HG03354 (cell line): ENCODE data around the gene GRID1.
"Not testable (repeated sequence)": the region's sequence is repeated elsewhere in the genome, so short reads cannot be mapped to it uniquely, and the experiment has no call there.

Experiments
- ATAC-seq: cut with Tn5 transposase; IDR thresholded peaks from one replicate; pipeline ENCODE4 v1.9.1; 2021; ENCODE audit warnings: mild to moderate bottlenecking; ENCODE audit not compliant: unreplicated experiment, poor library complexity, severe bottlenecking

The GRID1 gene

DNA sequence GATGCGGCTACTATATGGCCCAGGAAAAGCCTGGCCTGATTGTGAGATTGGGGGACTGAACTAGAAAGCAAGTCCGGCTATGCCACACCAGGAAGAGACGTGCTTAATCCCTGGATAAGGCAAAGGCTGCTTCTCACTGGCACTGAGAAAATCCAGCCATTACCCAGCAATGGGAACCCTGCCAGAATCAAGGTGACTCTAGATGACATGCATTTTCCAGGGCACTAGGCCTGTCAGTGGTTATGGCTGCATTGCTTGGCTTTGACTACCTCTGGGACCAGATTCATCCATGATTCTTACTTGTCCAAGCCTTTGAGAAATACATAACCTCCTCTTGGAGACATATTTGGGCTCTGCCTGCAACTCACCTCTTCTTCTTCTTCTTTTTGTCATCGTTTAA is 317.2 kb downstream of the GRID1 start:
- ATAC-seq = no peak

DNA sequence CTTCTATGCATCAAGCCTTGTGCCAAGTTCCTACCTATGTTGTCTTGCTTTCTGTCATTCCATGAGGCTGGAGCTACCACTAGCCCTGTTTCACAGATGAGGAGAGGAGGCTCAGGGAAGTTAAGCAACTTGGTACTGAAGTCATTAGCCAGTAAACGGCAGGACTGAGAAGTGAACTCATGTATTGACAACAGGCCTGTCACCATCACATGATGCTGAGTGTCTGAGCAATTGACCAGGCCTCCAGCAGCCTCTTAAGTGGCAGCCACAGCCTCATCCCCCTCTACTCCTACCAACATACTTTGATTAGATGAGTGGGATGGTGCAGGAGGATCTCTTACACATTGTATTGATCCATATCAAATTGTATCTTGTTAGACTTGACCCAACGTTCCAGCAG is 317.6 kb downstream of the GRID1 start:
- no peak for ATAC-seq

DNA sequence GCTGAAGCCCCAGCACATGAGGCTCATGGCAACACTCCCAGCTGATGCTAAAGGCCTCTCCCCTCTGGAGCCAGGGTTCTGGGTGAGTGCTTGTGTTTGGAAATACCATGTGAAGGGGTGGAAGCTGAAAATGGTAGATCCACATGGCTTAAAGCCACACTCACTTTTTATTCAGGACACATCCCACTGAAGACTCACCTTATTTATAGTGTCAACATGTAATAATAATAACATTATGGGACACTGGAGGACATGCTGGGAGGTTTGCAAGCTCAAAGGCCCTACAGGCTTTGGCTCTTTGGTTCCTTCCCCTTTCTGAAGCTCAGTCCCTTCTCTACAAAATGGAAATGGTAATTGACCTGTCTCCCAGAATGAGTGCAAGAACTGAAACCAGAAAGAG is 318.0 kb downstream of the GRID1 start:
- ATAC-seq = no peak

DNA sequence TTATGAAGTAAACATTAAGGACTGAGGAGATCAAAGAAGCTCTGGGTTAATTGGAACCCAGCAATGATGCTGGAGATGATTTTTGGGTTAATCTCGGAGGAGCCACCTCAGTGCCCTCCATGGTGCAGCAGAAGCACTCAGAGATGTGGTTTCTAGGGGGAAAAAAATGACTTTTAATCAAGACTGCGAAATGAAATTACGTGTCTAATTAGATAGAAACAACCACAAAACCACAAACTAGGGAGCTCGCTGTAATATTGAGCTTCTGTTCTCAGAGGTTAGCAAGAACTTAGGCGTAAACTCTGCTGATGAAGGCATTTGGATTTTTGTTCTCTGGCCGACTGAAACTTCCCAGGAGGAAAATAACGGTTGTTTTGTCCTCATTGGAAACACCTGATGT is 319.0 kb downstream of the GRID1 start:
- no peak for ATAC-seq

DNA sequence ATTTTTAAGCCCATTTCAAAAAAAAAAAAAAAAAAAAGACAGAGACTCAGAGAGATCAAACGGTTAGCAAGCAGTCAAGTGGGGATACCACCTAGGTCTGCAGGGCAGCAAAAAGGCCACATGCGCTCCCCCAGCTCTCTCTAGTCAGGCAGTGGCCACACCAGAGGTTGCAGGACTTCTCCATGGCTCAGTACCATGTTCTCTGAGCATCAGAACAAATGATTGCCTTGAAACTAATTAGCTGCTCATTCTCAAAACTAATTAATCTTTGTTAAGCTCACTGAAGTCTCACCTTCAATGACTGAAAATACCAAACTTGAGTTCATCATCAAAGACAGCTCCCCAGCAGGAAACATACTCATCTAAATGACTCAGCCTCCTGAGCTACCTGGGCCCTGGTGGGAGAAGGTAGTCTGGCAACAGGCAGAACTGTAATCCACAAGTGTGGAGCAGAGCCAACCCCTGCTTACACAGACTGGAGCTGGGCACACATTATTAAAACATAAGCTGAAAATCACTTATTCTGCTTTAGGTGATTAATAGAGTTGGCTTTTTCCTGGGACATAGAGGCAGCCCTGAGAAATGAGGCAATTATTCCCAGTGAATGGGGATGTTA is 319.6 kb downstream of the GRID1 start:
- no peak for ATAC-seq

DNA sequence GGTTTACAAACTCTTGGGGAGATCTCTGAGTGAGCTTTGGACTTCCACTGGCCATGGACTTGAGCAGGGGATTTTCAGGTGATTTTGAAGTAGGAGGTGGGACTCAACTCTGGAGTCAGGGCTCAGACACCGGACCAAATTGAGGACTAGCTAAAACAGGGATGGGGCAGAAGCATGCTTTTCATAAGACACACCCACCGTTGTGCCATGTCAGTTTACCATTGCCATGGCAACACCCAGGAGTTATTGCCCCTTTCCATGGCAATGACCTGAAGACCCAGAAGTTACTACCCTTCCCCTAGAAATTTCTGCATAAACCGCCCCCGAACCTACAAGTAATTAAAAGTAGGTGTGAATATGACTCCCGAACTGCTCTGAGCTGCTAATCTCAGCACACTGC is 320.7 kb downstream of the GRID1 start:
- no peak for ATAC-seq

DNA sequence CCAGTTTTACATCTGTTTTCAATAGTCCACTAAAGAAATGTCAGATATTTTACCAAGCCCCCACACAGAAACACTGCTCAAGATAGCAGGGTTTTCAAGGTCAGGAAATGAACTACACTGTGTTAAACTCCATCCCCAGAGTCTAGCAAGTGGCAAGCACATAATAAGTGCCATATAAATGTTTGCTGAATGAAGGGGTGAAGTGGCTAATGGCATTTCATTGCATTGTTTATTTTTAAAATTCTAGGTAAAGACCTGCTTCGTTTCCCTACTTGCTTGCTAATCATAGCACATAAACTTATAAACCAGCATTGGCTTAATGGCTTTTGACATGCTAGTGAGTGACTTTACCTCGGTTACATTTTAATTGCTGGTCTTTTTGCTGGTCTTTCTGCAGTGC is 322.6 kb downstream of the GRID1 start:
- ATAC-seq = no peak

DNA sequence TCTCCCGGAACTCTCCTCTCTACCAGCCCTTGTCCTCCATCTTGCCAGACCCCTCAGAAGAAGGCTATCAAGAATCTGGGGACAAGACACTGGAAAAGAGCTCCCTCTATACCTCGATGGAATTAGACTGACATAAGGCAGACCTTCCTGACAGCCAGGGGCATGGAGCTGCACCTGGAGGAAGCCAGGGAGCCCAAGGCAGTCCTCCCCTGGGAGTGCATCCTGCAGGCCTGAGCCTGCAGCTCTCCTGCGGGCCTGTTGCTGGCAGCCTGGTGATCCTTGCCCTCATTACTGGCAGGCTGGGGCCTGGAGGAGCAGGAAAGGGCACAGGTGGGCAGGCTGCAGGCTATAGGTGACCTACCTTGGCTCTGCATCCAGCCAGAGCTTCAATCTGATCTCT is 323.4 kb downstream of the GRID1 start:
- ATAC-seq = no peak

DNA sequence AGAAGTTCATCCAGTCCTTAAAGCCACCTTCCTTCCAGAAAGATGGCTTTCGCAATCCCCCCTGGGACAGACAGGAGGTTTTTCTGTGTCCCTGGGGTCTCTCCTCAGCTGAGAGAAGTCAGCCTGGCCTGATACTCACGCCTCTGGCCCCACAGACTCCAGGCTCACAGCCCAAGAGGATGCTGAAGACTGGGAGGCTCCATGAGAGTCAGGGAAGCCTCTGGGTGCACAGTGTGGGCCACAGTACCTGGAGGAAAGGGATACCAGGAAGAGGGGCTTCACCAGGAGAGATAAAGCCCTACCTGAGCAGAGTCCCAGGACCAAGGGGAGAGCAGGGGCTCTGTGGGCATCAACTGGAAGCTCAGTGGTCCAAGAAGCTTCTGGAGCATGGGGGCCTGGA is 324.4 kb downstream of the GRID1 start:
- ATAC-seq = no peak

DNA sequence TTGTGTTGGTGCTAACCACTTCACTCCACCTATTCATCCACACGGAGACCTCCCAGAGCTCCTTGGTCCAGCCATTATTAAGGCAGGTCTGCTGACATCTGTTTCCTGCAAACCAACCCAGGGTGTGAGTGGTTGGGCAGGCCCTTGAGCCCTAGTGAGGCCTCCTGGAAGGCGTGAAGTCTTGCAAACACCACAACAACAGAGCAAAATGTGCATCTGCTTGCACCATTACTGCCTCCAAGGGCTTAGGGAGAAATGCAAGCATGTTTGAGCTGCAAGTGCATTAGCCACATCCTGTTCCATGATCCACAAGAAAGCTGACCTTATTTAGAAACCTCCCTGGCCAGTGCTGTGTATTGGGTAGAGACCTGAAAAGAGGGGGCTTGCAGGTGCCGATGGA is 325.5 kb downstream of the GRID1 start:
- ATAC-seq = no peak

DNA sequence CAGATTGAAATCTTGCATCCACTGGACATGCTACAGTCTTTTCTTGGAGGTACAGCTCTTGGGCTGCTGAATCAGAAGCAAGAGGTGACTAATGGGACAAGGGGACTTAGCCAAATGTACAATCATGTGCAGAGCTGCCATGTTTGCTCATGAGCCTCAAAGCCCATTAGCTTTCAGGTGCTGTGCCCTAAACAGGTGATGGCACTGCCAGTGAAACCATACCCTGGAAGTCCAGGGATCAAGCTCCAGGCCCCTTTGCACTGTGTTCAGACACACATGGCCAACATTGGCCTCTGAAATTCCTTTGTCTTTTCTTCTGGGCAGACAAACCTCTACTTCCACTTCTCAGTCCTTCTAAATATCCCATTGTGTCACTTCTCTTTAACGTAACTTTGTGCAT is 328.2 kb downstream of the GRID1 start:
- no peak for ATAC-seq

DNA sequence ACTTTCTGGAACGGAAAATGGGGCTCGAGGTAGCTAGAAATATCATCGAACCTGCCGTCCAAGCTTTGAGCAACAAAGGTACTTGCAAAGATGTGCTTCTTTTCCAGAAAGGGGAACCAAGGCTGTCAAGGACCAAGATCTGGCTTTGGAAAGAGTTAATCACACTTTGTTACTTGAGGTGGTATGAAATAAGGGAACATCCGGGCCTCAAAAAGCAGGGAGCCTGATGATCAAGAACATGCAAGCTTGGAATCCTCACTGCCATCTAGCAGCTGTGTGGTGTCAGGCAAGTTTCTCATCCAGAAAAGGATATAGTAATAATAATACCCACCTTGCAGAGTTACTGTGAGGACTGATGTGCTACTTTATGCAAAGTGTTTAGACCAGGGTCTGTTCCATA is 329.5 kb downstream of the GRID1 start:
- ATAC-seq = no peak

DNA sequence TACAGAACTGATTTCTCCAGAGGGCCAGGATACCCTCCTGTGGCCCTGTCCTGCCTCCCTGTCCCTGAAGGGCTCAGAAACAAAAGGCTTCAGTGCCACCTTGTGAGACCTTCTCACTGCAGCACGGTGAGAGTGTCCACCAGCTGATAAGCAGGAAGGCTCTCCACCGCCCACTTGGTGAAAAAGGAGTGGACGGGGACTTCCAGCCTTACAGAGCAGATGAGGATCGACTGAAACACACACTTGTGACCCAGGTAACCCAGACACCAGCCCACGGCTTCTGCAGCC is 330.1 kb downstream of the GRID1 start:
- no peak for ATAC-seq

DNA sequence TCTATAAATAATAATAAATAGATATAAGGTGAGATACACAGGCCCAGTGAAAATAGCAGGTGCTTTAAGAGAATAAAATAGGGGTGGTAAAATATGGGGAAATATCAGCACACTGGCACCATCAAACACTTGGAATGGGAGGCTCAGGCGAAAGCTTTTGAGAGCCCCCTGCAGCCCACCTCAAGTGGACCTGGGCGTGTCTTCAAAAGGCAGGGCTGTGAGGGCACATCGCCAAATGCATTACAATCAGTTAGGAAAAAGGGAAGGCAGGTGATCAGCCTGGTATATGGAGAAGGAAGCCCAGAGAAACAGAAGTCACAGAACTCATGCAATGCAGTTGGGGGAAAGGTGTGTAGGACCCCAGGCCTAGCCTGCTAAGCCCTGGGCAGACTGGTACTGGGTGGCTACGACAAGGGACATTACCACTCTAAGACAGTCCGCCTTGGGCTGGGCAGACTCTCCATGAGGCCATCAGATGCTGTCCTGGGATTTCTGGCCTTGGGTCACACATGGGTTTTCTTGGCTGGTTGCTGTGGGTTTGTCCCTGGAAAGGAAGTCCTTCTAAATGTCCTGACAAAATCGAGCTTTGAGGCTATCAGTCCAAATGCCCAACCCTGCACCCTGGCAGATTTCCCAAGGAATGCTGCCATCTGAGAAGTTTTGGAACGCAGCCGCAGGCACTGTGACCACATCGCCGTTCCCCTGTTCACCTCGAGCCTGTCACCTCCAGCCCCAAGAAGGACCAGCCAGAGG is 330.6 kb downstream of the GRID1 start:
- ATAC-seq = no peak

DNA sequence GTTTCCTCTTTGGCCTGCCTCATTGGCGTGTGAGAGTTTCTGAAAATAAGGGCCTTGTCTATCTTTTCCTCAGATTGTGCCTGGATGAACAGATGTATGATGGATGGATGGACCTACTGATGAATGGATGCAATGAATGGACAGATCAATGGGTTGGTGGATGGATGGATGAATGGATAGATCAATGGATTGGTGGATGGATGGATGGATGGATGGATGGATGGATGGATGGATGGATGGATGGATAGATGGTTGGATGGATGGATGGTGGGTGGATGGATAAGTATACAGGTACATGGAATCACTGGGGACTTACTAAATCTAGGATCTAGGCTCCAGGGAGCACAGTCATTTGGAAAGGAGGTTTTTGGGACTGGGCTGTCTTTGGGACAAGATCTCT is 331.9 kb downstream of the GRID1 start:
- no peak for ATAC-seq

DNA sequence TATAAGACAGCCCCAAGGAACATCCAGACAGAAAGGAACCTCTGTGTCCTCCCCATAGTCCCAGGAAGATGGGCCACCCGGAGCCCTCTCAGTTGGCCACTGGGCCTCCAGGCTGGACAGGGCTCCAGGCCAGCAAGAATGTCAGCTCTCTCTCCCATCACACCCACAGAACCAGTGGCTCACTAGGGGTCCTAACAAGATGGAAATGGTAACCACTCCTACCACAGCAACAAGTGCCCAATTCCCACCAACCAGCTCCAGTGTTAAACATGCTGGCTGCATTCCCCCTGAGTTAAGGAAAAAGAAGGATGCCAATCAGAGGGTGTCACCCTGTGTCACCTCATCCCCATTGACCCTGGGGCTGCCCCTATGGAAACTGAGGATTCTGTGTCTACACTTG is 333.0 kb downstream of the GRID1 start:
- no peak for ATAC-seq

DNA sequence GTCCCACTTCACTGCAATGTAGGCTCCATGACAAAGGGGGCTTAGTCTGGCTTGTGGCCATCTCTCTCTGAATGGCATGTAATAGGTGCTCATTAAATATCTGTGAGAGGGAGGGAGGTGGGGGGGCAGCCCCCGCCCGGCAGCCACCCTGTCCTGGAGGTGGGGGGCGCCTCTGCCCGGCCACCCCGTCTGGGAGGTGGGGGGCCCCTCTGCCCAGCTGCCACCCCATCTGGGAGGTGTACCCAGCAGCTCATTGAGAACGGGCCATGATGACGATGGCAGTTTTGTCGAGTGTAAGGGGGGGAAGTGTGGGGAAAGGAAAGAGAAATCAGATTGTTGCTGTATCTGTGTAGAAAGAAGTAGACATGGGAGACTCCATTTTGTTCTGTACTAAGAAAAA is 334.5 kb downstream of the GRID1 start:
- not testable (repeated sequence) for ATAC-seq

DNA sequence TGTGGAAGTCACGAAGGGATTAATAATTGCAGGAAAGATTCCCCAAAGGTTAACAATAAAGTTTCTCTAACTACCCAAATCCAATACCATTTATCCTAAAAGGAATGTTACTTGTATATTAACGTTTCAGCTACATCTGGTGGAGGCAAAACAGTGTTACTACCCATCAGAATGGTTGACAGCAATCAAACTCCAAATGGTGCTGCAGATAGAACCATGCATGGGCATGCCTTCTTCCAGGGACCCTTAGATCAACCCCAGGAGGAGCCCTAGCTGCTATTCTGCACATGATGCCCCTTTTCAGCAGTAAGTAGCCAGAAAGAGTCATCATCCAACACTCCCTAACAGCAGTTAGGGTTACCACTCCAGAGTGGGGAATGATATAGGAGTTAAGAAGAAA is 336.3 kb downstream of the GRID1 start:
- ATAC-seq = no peak

DNA sequence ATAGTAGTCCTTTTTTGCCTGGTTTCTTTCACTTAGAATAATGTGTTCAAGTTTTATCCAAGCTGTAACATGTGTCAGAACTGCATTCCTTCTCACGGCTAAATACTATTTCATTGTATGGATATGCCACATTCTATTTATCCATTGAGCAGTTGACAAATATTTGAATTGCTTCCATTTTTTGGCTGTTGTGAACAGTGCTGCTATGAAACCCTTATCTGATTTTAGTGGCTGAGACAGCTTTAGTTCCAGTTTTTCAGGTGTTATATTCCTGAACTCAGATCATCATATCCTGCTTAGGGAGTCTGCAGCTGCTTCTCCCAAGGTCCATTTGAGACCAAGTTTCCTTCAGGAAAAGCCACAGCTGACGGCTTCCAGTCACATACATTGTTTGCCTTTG is 339.2 kb downstream of the GRID1 start:
- no peak for ATAC-seq

DNA sequence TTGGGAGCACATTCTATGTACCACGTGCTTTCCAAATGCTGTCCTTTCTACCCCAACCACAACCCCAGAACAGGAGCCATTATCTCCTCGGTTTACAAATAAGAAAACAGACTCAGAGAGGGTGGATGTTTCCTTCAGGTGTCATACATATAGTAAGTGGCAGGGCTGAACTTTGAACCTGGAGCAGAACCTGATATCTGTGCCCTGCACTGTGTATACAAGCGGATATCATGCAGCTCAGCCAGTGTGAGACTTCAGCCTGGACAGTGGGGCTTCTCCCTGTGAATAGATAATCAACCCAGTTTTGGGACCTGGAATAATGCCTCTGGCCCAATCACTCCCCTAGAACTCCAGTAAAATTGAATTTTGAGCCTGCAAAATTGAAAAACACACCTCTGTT is 341.1 kb downstream of the GRID1 start:
- ATAC-seq = no peak

DNA sequence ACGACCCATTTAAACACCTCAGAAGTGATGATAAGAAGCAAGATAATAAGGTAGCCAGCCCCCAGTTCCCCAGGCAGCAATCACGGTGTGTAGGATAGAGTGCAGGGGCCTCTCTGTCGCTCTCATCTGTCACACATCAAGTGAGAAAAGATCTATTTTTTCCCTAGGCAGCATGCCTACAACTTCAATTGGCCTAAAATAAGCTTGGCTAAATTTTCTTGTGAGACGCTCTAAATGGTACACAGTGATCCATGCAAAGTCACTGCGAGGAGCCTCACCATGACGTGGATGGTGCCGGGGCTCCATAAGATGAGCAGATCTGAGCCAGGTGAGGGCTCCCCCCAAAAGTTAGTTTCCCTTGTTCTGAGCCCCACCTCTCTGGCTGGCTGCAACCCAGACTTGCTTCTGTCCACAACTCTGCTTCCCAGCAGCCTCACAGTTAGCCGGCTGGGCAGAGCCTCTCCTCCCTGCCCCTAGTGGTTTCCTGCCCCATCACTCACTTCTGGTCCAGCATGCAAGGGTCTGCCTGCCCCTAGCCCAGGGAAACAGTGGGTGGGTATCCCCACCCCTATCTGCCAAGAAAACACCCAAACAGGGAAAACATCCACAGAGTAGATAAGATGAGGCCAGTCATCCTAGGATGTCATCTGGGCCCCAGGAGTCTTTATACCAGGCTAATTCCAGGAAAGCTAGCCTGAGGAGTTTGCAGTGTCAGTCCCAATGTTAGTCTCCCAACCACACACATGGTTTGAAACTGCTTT is 342.1 kb downstream of the GRID1 start:
- ATAC-seq = no peak
